HG03097 (cell line): Measurements from ENCODE around the gene ATG7.
"Not testable (repeated sequence)": the region's sequence is repeated elsewhere in the genome, so short reads cannot be mapped to it uniquely, and the experiment has no call there.

Source experiments
- ATAC-seq: cut with Tn5 transposase; IDR thresholded peaks from one replicate; pipeline ENCODE4 v1.9.1; 2021; ENCODE audit not compliant: unreplicated experiment, low FRiP score

Gene ATG7

DNA sequence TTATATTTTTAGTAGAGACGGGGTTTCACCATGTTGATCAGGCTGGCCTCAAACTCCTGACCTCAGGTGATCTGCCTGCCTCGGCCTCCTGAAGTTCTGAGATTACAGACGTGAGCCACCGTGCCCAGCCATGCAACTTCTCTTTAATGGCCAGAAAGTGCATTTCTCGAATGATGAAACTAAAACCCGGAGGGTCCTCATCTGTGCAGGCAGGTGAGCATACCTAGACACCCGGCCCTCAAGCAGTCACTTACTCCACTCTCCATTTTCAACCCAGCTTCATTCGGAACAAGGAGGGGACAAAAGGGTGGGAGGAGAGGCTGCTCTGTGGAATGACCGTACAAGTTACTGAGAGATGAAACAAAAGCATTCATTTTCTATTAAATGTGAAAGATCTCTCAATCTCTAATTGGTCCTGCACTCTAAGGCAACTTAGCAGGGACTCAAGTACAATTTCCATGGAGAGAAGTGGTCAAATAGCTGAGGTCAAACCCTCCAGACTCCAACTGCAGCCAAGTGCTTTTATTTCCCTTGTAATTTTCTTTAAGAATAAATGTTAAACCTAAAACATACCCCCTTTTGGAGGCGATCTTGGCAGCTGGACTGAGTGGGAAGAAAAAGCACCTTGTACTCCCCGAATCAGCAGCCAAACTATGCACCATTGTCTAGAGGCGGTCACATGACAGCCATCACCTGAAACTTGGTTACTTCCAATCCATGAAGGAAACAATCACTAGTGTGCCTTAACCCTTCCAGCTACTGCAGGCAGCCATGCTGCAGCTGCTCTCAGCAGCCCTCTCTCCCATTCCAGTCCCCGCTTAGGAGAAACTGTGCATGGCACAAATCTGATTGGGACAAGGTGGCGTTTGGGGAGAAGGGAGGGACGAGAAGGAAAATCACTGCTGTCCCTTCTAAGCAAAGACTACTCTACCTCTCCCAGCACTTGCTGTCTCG lies 309.3 kb downstream of the ATG7 start:
- no peak for ATAC-seq

DNA sequence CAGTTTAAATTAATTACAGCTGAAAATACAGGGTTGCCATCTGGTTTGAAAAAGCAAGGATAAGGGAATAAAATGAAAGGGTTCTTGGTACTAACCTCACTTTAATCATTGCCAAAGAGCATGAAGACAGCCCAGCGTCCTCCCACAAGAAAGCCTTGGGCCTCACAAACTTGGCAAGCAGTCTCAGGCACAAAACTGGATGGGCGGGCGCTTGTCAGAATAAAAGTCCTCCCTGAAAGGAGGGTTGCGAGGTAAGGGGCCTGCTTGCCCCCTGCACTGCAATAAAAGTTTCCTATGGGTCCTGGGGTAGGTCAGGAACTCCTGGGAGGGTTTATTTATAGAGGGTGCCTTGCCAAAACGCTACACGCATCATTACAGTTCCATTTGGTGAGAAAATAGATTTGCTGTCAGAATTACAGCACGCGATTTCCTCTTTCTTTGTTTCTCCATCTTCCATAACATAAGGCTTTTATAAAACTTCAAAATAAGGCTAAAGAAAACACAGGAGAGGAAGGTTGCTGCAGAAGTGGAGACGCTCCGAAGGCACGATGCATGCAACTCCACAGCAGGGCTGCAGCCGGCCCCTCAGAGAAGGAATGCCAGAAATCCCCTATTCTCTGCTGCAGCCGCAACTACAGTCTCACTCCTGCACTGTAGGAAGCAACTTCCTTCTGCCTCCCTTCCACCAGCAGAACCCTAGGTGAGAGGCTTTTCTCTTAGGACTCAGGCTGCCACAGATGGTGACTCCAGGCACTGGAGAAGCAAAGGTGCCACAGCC lies 310.2 kb downstream of the ATG7 start:
- ATAC-seq: no peak

DNA sequence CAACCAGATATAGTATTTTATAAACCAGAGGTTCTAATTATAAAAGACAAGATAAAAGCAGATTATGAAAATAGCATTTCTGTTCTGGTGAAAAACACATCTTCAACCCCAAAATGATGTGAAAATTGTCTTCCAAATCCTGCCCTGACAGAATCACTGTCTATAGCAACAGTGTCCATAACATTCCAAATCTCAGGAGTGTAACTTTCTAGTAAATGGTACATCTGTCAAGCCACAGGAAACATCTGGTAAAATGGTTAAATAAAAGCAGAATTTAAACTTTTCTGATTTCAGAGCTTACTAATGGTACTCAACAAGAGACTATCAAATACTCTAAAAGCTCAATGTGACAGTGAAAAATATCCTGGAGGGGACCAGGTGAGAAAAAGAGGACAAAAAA lies 311.0 kb downstream of the ATG7 start:
- no peak for ATAC-seq

DNA sequence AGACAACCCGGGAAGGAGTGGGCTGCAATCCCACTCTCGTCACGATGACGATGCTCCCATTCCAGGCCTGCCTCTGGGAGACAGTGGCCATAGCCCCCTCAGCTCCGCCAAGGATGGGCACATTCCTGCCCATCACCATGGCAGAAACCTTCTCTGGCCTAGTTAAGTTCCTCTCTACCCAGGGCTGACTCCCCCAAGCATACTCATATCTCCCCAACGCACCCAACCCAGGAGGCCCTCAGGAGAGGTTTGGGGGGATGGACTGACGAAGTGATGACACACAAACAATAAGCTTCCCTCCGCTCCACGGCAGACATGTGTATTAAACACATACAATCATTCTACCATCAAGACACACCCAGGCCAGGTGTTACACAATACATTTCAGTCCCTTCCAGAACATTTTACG lies 311.4 kb downstream of the ATG7 start:
- no peak for ATAC-seq

DNA sequence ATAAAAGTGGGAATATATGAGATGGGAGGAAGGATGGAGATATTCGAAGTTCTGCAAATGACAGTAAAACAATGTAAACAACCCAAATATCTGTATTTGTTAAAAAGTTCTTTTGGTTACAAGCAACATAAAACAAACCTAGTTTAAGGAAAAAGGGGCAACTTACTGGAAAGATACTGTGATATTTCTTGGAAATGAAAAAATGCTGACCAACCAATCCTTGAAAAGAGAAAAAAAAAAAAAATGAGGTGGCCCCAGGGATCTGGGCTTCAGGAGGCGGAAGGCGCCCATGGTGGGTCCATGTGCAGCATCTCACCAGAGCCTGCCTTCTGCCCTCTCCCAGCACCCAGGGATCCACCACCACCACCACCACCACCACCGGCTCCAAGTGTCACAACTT lies 312.4 kb downstream of the ATG7 start:
- ATAC-seq: no peak

DNA sequence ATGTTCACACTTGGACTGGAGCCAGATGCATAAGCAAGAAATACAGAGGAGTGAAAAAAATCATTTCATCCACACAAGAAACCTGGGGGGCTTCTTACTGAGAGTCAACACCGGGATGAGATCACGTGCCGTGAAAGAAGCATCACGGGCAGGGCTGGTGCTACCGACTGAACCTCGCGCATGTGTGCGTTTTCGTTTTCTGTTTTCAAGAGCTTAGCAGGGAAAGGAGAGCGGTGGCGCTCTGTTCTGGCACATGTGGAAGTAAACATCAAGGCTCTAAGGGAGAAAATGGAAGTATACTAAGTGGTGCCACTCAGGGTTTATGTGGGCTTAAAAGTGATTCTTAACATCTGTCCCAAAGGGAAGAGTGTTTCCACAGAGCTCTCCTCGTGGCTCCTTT lies 315.6 kb downstream of the ATG7 start:
- no peak for ATAC-seq

DNA sequence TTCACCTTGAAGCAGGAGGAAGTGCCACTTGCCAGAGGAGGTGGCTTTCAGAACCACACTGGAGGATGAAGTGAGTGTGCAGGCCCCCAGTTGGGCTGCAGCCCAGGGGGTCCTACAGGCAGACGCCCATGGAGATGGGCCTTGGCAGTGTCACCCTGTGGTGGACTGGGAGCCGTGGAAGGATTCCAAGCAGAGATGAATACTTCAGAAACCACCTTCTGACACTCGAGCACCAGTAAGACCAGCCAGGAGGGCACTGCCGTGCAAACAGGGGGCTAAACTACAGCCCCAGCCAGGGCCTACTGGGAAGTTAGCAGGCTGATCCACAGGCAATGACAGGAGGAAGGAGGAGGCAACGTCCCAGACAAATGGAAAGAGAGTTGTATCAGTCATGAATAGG lies 316.1 kb downstream of the ATG7 start:
- no peak for ATAC-seq

DNA sequence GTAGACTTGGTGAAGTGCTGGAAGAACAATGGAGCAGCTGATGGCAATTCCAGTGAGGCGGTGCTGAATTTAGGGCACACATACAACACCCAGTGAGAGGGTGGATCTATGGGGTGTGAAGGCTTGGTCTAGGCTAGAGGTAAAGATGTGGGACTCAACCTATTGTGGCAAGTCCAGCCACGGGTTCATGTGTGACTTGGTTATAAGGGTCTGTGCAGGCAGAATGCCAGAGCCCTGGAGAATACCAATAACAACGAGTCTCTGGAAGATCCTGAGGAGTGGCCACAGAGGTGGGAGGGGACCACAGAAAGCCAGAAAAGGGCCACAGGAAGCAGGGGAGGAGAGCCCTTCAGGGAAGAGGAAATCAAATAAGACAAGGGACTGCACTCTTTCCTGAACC lies 316.6 kb downstream of the ATG7 start:
- ATAC-seq: no peak

DNA sequence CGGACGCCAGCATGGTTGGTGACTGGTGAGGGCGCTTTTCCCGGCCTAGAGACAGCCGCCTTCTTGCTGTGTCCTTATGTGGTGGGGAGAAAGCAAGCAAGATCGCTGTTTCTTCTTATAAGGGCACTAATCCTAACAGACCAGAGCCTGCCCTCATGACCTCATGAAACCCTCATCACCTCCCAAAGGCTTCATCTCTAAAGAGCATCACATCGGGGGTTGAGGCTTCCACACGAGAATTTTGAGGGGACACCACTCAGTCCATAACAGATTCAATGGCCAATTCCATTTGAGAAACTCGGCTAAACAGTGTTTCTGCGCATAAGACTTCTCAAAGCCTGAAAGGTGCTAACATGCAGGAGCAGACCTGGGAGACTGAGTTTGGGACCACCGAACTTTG lies 317.5 kb downstream of the ATG7 start:
- no peak for ATAC-seq

DNA sequence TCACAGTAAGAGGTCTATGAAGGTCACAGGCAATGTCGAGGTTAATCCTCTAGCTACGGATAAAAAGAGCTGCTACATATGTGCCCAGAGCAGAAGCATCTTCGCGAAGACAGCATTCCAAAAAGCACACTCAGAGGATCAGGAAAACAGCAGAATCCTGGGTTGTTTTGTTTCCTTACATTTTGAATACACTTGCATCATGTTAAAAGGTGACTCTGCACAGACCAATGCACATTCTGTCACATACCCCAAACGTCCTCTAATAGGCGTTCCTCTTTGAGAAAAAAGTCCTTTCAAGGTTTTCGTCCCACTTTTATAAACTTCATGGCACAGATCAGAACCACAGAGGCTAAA lies 318.8 kb downstream of the ATG7 start:
- ATAC-seq: no peak

DNA sequence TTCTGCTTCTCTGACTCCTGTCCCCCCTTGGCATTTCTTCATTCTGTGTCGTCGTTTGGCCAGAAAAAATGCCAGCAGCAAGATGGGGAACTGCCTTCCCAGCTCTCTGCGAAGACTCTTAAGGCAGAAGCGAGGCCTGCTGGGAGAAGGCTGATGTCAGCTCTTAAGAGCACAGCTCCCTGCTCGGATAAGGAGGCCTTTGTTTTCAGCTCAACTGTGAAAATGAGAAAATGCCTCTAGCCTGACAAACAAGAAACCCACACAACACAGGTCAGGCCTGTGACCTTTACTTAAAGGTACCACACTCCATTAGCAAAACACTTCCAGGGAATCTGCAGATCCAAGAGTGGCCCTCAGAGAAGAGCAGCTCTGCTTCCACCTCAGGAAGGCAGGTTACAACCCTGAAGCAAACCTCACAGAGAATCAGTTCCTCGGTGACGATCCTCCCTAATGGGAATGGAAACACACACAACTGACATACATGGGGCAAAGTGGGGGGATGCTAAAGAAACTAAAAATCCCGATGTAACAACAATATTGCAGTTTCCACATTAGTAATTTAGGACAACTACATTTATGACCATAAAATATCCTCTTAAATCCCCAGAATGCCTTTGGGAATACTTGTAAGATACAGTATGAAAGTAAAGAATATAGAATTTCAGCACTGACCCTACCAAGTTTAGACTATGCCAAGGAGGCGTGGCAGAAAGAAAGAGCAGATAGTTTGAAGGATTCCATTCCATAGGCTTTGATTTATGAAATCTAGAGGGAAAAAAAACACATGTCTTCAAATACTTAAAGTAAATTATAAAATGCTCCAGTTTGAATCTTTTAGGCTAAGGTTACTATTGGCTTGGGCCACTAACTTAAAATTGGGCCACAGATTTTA lies 319.4 kb downstream of the ATG7 start:
- ATAC-seq: no peak

DNA sequence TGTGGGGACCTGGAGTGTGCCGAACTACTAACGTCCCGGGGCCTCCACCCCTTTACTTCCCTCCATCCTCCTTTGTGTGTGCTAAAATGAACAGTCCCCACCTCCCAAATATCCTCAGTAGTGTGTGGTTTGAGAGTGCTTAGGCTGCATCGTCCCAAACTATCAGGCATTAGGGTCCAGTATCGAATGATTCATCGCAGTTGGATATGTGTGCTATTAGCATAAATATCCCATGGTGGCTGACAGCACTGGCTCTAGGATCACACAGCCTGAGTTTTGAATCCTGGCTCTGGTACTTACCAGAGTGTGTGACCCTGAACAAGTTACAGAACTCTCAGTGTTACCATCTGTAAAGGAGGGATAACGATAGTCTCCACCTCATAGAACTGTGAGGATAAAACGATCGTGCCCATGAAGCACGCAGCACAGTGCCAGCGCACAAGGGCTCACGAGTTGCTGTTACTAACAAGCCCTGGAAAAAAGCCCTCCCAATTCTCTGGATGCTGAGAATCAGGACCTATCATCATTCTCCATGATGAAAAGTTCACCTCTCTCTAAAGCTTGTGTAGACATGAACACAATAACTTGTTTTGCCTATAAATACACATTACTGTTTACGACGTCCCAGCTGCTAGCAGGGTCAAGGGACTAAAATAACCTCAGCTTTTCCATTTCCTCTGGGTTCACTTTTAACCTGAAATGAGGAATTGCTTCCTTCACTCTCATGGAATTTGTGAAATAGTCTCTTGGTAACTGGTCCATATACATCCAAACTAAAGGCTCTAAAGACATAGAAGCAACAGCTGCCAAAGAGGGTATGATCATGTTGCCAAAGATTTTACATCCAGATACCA lies 320.5 kb downstream of the ATG7 start:
- ATAC-seq: no peak

DNA sequence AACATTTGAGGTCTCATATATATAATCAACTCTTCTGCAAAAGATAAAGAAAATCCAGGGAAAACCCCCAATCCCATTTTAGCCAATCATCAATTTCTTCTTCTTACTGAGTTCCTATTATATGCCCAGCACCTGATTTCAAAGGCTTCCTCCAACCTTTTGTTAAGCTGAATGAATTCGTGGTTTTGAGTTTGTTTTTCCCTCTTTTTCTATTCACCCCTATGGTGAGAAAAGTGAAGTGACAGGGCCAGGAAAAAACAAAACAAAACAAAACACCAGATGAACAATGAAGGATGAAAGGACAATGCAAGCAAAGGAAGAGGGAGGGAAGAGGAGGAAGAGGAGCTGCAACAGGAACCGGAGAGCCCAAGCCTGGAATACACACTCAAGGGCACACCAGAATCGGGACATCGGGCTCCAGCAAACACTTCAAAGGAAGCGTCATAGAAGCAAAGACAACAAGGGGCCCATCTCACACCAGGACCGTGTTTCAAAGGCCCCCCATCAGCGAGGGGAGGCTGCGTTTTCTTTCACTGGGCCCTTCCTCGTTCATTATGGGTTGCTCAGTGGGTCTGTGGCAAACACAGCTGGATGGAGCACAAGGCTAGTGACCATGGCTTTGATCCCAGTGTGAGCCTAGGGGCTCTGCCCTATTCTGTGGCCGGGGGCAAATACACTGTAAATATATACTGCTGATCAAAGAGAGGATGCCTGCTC lies 321.3 kb downstream of the ATG7 start:
- ATAC-seq: no peak

DNA sequence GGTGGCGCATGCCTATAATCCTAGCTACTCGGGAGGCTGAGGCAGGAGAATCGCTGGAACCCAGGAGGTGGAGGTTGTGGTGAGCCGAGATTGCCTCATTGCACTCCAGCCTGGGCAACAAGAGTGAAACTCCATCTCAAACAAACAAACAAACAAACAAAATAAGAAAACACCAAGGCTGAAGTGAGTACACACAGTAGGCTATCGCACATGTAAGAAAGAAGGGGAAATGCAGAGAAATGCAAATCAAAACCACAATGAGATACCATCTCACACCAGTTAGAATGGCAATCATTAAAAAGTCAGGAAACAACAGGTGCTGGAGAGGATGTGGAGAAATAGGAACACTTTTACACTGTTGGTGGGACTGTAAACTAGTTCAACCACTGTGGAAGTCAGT lies 322.8 kb downstream of the ATG7 start:
- not testable (repeated sequence) for ATAC-seq

DNA sequence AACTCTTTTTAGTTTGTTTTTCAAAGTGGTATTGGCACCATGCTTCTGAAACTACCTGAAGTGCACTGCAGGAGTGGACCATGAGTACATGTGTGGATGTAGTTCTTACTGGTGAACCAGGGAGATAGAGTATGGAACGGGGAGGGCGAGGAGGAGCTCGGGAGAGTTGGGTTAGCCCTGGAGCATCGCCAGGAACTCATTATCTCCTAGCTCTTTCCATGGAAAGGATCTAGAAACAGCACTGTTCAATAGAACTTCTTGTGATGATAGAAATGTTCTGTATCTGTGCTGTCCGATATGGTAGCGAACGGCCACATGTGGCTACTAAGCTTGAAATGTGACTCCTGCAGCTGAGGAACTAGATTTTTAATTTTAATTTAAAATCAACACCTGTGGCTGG lies 324.2 kb downstream of the ATG7 start:
- ATAC-seq: no peak

DNA sequence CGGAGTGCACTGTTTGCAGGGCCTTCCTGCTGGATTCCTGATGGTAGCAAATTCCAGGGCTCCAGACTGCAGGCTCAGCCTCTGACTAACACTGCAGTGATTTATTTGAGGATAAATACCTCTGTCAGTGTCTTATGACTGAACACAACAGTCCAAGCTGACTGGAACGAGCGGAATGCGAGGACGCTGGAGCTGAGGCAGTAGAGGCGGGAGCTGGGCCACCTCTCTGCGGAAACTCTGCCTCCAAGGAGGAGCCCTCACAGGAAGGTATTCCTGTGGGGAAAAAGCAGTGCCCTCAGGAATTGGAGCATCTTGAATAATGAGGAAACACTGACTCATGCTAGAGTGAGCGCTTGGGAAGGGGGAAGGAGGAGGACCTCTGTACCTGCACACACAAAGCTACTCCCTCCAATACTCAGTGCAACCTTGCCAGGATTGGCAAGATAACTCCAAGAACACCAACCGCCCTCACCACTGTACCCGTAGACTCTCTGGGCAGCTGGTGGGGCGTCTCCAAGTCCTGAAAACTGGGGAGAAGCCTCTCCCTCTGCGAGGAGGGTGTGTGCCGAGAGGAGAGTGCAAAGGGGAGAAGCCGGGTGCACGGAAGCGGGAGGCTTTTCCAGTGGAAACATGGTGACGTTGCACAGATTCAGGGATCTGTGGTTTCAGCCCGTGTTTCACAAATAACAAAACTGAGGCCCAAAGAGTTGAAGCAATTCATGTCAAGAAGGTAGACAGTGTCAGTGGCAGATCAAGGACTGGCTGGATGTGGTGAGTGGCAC lies 328.5 kb downstream of the ATG7 start:
- ATAC-seq: no peak

DNA sequence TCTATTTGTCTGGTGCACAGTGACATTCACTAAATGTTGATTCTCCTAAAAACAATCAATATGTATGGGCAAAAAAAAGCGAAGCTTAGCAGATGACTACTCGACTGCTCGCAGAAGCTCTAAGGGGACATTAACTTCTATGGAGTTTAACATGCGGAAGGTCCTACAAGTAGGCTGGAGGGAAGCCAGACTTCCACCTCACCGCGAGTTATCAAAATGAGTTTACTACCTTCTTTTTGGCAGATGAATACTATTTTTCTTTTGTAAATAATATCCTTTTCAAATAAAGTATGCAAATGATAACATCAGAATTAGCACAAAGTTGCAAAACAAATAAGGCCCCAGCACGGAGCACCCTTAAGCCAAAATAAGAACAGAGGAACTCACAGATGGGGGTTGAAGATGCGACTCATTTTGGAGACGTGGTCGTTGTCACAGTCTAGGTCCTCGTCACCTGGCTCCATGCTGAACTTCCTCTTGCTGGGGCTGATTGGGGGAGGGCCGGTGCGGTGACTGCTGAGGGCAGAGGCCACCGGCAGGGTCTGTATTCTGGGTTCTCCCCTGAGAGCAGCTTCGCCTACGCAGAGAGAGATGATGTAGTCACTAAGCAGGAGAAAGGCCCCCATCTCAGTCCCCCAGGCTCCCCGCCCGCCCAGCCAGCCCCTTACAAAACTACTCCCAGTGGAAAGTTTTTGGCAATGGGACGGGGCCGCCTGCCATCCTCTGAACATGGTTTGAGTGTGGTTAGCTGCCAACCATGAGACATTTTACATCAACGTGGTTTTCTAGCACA lies 329.4 kb downstream of the ATG7 start:
- peak; percentile 78 for ATAC-seq
